ENCODE results near the gene PRUNE1.
A peak's percentile ranks its signal among the peaks of the same experiment; 100 is the strongest.

The PRUNE1 gene

DNA sequence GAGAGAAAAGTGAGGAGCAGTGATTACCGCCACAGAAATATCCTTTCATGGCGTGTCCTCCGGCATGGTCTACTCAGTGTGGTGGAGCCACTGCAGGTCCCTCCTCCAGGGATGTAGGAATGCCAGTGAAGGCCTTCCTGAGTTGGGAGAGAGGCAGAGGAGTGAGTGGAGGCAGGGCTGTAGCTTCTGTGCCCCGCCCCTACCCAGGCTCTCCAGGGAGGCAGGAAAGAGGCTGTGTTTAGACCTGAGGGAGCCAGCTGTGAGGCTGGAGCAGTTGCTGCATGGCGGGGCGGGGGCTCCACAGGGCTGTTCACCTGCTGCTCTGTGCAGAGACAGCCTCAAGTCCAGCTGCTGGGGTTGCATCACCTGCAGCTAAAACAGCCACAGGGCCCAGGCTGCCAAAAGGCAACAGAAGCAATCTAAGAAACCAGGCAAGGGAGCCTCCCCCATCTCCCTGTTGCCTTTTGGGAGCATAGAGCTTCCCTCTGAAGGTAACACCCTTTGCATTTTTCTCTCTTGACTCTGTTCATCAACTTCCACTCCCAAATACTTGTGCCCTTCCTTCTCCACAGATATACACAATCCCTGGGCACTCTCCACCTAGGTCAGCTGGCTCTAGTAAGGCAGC lies 27.0 kb upstream of the PRUNE1 start:
- Histone ChIP-seq H3K27me3 (ENCODE audit: control insufficient read depth, insufficient read depth, low read length) (no peaks in the 10 kb centered on the region), H3K9me3 (replicated peaks; ENCODE audit: low read length) (no peaks in the 10 kb centered on the region), H3K4me1 (ENCODE audit: control insufficient read depth, insufficient read depth, low read length) (peaks cover 44% of the 10 kb centered on the region)

DNA sequence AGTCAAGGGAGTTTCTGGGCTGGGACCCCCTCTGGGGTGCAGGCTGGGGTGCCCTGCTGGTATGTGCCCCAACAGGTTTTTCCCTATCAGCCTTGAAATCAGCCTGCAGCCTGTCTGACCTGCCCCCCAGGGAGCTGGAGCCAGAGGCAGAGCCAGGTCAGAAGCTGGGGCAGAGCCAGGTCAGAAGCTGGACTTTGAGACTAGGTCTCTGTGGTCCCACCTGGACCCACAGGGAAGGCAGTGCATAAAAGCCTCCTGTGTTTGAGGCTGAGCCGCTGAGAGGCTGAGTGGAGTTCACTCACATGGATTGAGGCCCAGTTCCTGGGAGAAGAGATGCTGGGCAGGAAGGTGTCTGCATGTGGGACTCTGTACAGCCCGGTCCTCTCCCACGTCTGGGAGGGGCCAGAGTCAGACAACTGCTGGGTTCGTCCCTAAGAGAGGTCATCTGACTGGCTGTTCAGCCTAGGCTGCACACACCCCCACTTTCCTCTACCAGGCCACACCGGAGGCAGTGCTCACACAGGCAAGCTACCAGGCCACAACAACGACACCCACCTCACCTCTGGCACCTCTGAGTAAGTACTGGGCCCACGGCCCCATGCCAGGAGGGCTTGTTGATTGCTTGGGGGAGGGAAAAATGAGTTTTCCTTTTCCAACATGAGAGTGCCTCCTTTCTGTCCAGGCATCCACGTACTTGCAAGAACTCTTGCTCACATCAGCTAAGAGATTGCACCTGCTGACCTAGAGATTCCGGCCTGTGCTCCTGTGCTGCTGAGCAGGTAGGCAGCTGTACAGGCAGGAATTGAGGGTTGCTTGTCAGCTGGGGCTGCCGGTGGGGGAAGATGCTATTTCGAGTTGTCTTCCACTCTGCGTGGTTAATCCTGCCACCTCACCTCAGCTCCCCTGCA lies 26.2 kb upstream of the PRUNE1 start, which contains the start of gene ANXA9:
ANXA9 (plus strand) TSS at position 488 of the 908 bp plus-strand sequence. CDS start 814 bp downstream, outside the sequence.
- H3K9ac ChIP-seq (ENCODE audit: low read depth, low read length), result no peak within 1 kb of the TSS
- H3K4me1 ChIP-seq (ENCODE audit: control insufficient read depth, insufficient read depth, low read length), result peaks cover 38% of the 10 kb centered on the region
- H3K4me3 ChIP-seq (ENCODE audit: low read length), result no peak within 1 kb of the TSS
- no peaks in the 10 kb centered on the region for H3K9me3 ChIP-seq (replicated peaks; ENCODE audit: low read length)
- H3K27me3 ChIP-seq (ENCODE audit: control insufficient read depth, insufficient read depth, low read length), result no peaks in the 10 kb centered on the region
- no peak within 1 kb of the TSS for H3K4me2 ChIP-seq (ENCODE audit: low read length)
- no peaks in the 10 kb centered on the region for H3K36me3 ChIP-seq (ENCODE audit: insufficient read depth, low read length)

More for the DNA sequence above, 27.0 kb upstream of the PRUNE1 start:
- Histone ChIP-seq H3K4me3 (ENCODE audit: low read length) (no peak overlapping the region), H3K9ac (ENCODE audit: low read depth, low read length) (no peak overlapping the region), H3K36me3 (ENCODE audit: insufficient read depth, low read length) (no peaks in the 10 kb centered on the region), H3K4me2 (ENCODE audit: low read length) (no peak overlapping the region)

DNA sequence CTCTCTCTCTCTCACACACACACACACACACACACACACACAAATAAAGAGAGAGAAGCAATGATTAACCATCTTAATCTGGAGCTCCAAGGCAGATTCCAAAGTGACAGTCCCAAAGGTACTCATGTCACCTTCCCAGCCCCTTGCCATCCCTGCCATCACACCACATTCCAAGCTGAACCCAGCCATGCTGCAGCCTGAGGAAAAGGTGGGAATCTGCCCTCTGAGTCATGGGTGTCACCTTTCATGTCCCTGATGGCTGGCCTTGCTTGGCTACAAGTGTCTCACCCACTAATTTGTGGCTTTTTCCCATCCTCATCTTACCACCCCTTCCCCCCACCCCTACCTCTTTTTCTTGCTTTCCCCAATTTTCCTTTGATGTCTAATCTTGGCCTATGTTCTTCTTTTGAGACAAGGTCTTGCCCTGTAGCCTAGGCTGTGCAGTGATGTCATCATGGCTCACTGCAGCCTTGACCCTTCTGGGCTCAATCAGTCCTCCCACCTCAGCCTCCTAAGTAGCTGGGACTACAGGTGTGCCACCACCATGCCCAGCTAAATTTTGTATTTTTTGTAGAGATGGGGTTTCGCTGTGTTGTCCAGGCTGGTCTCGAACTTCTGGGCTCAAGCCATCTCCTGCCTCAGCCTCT lies 22.9 kb upstream of the PRUNE1 start:
- Histone ChIP-seq H3K4me3 (ENCODE audit: low read length) (no peak overlapping the region), H3K4me2 (ENCODE audit: low read length) (no peak overlapping the region), H3K9ac (ENCODE audit: low read depth, low read length) (no peak overlapping the region), H3K27me3 (ENCODE audit: control insufficient read depth, insufficient read depth, low read length) (no peaks in the 10 kb centered on the region), H3K36me3 (ENCODE audit: insufficient read depth, low read length) (no peaks in the 10 kb centered on the region), H3K9me3 (replicated peaks; ENCODE audit: low read length) (no peaks in the 10 kb centered on the region), H3K4me1 (ENCODE audit: control insufficient read depth, insufficient read depth, low read length) (peaks cover 12% of the 10 kb centered on the region)

DNA sequence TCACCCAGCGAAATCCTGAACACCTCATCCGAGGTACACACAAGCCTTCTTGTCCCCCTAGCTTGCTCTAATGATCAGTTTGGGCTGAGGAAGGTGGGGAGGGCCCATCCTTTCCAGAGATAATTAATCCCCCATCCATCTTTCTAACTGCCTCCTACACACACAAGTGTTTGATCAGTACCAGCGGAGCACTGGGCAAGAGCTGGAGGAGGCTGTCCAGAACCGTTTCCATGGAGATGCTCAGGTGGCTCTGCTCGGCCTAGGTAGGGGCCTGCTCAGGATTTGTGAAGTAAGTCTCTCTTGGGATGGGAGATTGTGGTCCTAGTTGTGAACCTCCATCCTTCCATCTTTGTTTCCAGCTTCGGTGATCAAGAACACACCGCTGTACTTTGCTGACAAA lies 20.3 kb upstream of the PRUNE1 start:
- no peaks in the 10 kb centered on the region for H3K9me3 ChIP-seq (replicated peaks; ENCODE audit: low read length)
- no peaks in the 10 kb centered on the region for H3K36me3 ChIP-seq (ENCODE audit: insufficient read depth, low read length)
- no peaks in the 10 kb centered on the region for H3K4me1 ChIP-seq (ENCODE audit: control insufficient read depth, insufficient read depth, low read length)
- no peak overlapping the region for H3K4me2 ChIP-seq (ENCODE audit: low read length)
- no peak overlapping the region for H3K4me3 ChIP-seq (ENCODE audit: low read length)
- H3K27me3 ChIP-seq (ENCODE audit: control insufficient read depth, insufficient read depth, low read length), result no peaks in the 10 kb centered on the region
- H3K9ac ChIP-seq (ENCODE audit: low read depth, low read length), result no peak overlapping the region

DNA sequence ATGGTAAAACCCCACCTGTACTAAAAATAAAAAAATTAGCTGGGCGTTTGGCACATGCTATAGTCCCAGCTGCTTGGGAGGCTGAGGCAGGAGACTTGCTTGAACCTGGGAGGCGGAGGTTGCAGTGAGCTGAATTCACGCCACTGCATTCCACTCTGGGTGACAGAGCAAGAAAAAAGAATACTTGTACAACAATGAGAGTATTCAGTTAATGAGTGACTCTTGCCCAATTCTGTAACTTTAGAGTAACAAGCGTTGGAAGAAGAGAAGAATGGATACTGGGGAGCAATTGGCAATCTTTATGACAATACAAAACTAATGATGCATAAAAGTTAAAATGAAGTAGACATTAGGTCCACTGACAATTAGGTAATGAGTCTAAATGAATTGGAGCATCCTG lies 15.6 kb upstream of the PRUNE1 start:
- H3K4me3 ChIP-seq (ENCODE audit: low read length), result no peak overlapping the region
- no peak overlapping the region for H3K9ac ChIP-seq (ENCODE audit: low read depth, low read length)
- H3K4me1 ChIP-seq (ENCODE audit: control insufficient read depth, insufficient read depth, low read length), result peaks cover 3% of the 10 kb centered on the region
- peaks cover 5% of the 10 kb centered on the region for H3K36me3 ChIP-seq (ENCODE audit: insufficient read depth, low read length)
- H3K27me3 ChIP-seq (ENCODE audit: control insufficient read depth, insufficient read depth, low read length), result no peaks in the 10 kb centered on the region
- H3K9me3 ChIP-seq (replicated peaks; ENCODE audit: low read length), result no peaks in the 10 kb centered on the region
- H3K4me2 ChIP-seq (ENCODE audit: low read length), result no peak overlapping the region

DNA sequence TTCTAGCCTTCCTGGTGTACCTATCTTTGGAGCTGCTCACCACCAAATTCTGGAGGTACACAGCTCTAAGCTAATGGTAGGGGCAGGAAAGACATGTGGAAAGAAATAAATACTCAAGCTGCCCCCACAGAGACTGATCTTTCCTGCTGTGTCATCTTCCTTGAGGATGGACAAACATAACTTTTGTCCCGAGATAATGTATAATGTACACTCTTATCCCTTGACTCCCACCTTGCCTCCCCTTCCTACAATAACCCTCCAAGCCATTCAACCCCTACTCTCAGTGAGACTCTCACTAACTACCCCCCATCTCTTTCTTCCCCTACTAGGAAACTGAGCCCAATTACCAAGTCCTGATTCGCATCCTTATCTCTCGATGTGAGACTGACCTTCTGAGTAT lies 14.0 kb upstream of the PRUNE1 start:
- Histone ChIP-seq H3K36me3 (ENCODE audit: insufficient read depth, low read length) (peaks cover 9% of the 10 kb centered on the region), H3K27me3 (ENCODE audit: control insufficient read depth, insufficient read depth, low read length) (no peaks in the 10 kb centered on the region), H3K9ac (ENCODE audit: low read depth, low read length) (no peak overlapping the region), H3K4me2 (ENCODE audit: low read length) (no peak overlapping the region), H3K4me3 (ENCODE audit: low read length) (no peak overlapping the region), H3K4me1 (ENCODE audit: control insufficient read depth, insufficient read depth, low read length) (peaks cover 10% of the 10 kb centered on the region), H3K9me3 (replicated peaks; ENCODE audit: low read length) (no peaks in the 10 kb centered on the region)

DNA sequence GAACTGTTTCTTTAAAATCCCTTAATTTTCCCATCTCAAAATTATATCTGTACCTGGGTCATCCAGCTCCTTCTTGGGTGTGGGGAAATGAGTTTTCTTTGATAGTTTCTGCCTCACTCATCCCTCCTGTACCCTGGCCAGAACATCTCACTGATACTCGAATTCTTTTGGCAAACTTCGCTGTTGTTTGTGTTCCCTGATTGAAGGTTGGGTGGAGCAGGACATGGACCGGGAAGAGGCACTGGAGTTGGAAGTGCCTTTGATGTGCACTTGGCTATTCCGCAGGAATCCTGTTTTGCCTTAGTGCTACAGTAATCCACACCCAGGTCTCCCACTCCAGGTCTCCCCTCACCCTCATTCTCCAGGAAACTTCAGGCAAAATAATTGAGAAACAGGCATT lies 12.8 kb upstream of the PRUNE1 start:
- Histone ChIP-seq H3K4me3 (ENCODE audit: low read length) (no peak overlapping the region), H3K36me3 (ENCODE audit: insufficient read depth, low read length) (peaks cover 9% of the 10 kb centered on the region), H3K4me1 (ENCODE audit: control insufficient read depth, insufficient read depth, low read length) (peaks cover 17% of the 10 kb centered on the region), H3K27me3 (ENCODE audit: control insufficient read depth, insufficient read depth, low read length) (no peaks in the 10 kb centered on the region), H3K9me3 (replicated peaks; ENCODE audit: low read length) (no peaks in the 10 kb centered on the region), H3K4me2 (ENCODE audit: low read length) (no peak overlapping the region), H3K9ac (ENCODE audit: low read depth, low read length) (no peak overlapping the region)

DNA sequence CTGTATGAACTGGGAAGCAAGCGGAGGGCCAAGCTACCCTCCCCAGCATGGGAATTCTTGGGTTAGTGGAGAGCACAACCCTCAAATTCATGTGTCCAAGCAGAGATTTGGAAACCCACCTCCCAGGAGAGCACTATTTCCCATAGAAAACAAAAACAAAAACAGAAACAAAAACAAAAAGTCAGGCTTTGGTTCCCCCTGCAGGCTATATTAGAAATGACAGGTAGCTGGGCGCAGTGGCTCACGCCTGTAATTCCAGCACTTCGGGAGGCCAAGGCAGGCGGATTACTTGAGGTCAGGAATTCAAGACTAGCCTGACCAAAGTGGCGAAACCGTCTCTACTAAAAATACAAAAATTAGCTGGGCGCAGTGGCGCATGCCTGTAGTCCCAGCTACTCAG lies 12.4 kb upstream of the PRUNE1 start:
- Histone ChIP-seq H3K4me3 (ENCODE audit: low read length) (no peak overlapping the region), H3K9me3 (replicated peaks; ENCODE audit: low read length) (no peaks in the 10 kb centered on the region), H3K4me1 (ENCODE audit: control insufficient read depth, insufficient read depth, low read length) (peaks cover 17% of the 10 kb centered on the region), H3K27me3 (ENCODE audit: control insufficient read depth, insufficient read depth, low read length) (no peaks in the 10 kb centered on the region), H3K4me2 (ENCODE audit: low read length) (no peak overlapping the region), H3K9ac (ENCODE audit: low read depth, low read length) (no peak overlapping the region), H3K36me3 (ENCODE audit: insufficient read depth, low read length) (peaks cover 9% of the 10 kb centered on the region)

DNA sequence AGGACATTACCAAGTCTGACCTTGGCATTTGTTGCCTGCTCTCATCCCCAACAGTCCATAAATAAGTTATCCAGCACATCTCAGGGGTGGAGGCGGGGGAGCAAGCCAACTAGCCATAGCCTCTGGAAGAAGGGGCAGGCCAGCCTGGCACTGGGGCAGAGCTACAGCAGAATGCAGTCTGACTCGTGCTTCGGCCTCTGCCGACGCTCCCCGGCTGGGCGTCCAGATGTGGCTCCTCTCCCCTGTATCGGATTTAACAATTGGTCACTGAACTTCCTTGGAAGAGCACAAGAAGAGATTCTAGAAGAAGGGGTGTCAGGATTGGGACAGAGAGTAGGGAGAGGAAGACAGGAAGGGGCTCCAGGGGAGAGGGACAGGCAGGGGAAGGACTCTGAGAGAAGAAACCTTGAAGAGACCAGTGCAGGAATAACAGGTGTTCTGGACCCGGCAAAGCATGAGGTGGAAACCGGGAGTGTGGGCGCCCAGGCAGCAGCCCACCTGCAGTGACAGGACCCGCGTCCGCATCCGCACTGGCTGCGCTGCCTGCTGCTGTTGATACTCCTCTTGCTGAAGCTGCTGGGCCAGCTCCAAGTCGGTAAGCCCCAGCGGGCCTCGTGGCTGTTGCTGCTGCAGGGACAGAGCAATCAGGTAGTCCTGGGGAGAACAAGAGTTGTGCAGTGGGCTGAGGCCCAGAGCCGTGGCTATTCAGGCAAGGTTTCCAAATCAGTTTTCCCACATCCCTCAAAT lies 10.9 kb upstream of the PRUNE1 start:
- H3K4me1 ChIP-seq (ENCODE audit: control insufficient read depth, insufficient read depth, low read length), result peaks cover 17% of the 10 kb centered on the region
- no peak overlapping the region for H3K9ac ChIP-seq (ENCODE audit: low read depth, low read length)
- no peak overlapping the region for H3K4me3 ChIP-seq (ENCODE audit: low read length)
- no peaks in the 10 kb centered on the region for H3K27me3 ChIP-seq (ENCODE audit: control insufficient read depth, insufficient read depth, low read length)
- no peak overlapping the region for H3K4me2 ChIP-seq (ENCODE audit: low read length)
- no peaks in the 10 kb centered on the region for H3K9me3 ChIP-seq (replicated peaks; ENCODE audit: low read length)
- peaks cover 9% of the 10 kb centered on the region for H3K36me3 ChIP-seq (ENCODE audit: insufficient read depth, low read length)

DNA sequence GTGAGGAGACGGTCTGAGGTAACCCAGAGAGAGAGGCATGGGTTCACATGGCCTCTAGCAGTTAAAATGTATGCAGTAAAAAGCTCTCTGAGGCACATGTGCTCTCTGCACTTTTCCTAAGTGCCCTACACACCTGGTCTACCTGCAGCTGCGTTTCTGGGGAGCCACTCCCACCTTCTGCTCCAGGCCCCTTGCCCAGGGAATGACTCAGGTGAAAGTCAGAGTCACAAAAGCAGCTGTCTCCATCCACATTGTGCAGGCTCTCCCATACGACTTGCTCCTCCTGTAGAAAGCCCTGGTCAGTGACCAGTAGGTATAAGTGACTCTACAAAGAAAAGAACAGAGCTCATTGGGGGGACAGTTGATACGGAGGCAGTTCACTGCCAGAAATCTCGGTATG lies 10.3 kb upstream of the PRUNE1 start:
- no peak overlapping the region for H3K9ac ChIP-seq (ENCODE audit: low read depth, low read length)
- H3K4me3 ChIP-seq (ENCODE audit: low read length), result no peak overlapping the region
- H3K4me1 ChIP-seq (ENCODE audit: control insufficient read depth, insufficient read depth, low read length), result peaks cover 17% of the 10 kb centered on the region
- H3K36me3 ChIP-seq (ENCODE audit: insufficient read depth, low read length), result peaks cover 9% of the 10 kb centered on the region
- no peaks in the 10 kb centered on the region for H3K27me3 ChIP-seq (ENCODE audit: control insufficient read depth, insufficient read depth, low read length)
- no peak overlapping the region for H3K4me2 ChIP-seq (ENCODE audit: low read length)
- H3K9me3 ChIP-seq (replicated peaks; ENCODE audit: low read length), result no peaks in the 10 kb centered on the region

DNA sequence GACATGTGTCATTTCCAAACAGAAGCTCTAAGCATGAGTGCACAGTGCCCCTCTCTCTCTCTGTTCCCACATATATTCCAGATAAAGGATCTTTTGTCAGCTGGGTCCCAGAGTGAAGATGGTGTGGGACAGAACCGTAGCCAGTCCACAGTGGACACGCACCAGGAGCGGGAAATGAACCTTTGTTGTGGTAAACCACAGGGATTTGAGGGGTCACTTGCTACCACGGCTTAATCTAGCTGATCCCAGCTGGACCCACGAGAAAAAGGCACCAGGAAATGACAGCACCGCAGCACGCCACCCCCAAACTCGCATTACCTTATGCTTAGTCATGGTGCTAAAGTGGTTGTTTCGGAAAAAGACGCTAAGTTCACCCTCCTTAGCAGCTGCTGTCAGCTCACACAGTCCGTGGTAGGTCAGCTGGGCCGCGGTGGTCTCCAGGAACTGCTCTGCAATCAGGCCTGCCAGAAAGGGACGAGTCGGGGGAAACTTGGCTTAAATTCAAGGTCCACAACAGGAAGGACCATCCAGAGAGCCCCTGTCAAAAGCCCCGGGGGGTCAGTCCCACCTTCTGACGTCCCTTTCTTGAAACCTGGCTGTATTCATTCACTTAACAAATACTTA lies 9.1 kb upstream of the PRUNE1 start:
- Histone ChIP-seq H3K9me3 (replicated peaks; ENCODE audit: low read length) (no peaks in the 10 kb centered on the region), H3K9ac (ENCODE audit: low read depth, low read length) (peak overlapping the region; percentile 34), H3K27me3 (ENCODE audit: control insufficient read depth, insufficient read depth, low read length) (no peaks in the 10 kb centered on the region), H3K36me3 (ENCODE audit: insufficient read depth, low read length) (peaks cover 9% of the 10 kb centered on the region), H3K4me2 (ENCODE audit: low read length) (peak overlapping the region; percentile 49), H3K4me3 (ENCODE audit: low read length) (no peak overlapping the region), H3K4me1 (ENCODE audit: control insufficient read depth, insufficient read depth, low read length) (peaks cover 17% of the 10 kb centered on the region)
